ENCODE measurements around the gene EML2. TPM values are rescaled to one million over a fixed set of nuclear protein-coding genes. Genes with fewer than 3 reads are reported as not detected.
"Not testable (repeated sequence)": the region's sequence is repeated elsewhere in the genome, so short reads cannot be mapped to it uniquely, and the experiment has no call there.

Gene EML2, protein sequence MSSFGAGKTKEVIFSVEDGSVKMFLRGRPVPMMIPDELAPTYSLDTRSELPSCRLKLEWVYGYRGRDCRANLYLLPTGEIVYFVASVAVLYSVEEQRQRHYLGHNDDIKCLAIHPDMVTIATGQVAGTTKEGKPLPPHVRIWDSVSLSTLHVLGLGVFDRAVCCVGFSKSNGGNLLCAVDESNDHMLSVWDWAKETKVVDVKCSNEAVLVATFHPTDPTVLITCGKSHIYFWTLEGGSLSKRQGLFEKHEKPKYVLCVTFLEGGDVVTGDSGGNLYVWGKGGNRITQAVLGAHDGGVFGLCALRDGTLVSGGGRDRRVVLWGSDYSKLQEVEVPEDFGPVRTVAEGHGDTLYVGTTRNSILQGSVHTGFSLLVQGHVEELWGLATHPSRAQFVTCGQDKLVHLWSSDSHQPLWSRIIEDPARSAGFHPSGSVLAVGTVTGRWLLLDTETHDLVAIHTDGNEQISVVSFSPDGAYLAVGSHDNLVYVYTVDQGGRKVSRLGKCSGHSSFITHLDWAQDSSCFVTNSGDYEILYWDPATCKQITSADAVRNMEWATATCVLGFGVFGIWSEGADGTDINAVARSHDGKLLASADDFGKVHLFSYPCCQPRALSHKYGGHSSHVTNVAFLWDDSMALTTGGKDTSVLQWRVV
- total RNA-seq, result 100 to 1,000 TPM; 103 to 113 TPM

DNA sequence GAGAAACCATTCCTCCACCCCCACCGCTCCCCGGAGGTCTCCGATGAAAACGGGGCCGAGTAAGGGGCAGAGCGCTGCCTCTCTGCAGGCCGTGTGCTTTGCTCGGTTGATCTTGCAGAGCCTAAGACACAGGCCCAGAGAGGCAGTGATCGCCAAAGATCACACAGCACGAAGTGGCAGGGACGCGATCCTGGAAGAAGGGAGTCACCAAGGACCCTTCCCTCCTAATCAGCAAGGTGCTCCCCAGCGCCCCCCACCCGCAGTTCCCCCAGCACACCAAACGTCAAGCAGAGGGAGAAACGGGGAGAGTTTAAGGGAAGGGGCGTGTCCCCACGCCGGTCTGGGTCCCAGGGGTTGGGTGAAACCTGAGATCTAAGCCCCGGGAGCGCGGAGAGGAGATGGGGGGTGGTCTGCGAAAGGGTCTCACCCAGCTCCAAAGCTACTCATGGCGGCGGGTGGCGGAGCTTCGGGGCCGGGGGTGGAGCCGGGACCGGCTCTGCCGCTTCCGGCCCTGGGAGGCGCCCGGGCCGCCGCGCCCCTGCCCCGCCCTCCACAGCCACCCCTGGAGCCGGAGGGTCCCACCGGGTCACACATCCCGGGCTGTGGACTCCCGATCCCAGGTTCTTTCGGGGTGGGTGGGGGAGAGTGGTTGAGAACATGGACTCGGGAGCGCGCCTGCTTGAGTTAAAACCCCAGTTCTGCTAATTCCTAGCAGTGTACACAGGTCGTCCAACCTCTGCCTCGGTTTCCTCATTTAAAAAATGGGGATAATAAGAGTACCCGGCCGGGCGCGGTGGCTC lies at the start of gene EML2:
Gene EML2 (minus strand): TSS at position 468 of the 800 bp plus-strand sequence. CDS start 21 bp downstream, at position 447.
- ChIA-PET POLR2A (interaction anchor here (0.8 to 5.8 kb wide), 4 partner anchors 9 to 55 kb away, joined by 3 to 21 read pairs (median 6); partner anchors contain the start of gene OPA3), CTCF (interaction anchor here (0.7 to 4.7 kb wide), 5 partner anchors 8 to 200 kb away, joined by 3 to 19 read pairs (median 7); no protein-coding TSS in a partner anchor)
- H3K4me1 Mint-ChIP-seq (ENCODE audit: low read depth), result peaks cover 37% of the 10 kb centered on the region
- intact Hi-C loops (cut with micrococcal nuclease), result no loop called here
- TF ChIP-seq, protein P1, sequence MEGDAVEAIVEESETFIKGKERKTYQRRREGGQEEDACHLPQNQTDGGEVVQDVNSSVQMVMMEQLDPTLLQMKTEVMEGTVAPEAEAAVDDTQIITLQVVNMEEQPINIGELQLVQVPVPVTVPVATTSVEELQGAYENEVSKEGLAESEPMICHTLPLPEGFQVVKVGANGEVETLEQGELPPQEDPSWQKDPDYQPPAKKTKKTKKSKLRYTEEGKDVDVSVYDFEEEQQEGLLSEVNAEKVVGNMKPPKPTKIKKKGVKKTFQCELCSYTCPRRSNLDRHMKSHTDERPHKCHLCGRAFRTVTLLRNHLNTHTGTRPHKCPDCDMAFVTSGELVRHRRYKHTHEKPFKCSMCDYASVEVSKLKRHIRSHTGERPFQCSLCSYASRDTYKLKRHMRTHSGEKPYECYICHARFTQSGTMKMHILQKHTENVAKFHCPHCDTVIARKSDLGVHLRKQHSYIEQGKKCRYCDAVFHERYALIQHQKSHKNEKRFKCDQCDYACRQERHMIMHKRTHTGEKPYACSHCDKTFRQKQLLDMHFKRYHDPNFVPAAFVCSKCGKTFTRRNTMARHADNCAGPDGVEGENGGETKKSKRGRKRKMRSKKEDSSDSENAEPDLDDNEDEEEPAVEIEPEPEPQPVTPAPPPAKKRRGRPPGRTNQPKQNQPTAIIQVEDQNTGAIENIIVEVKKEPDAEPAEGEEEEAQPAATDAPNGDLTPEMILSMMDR (IDR thresholded peaks at IDR 0.05), result no peak
- H3K9me3 Mint-ChIP-seq, result peaks cover 2% of the 10 kb centered on the region
- DNase-seq, result peak; percentile 60
- peak within 1 kb of the TSS; percentile 96 for H3K4me3 Mint-ChIP-seq
- no peak for ATAC-seq
- peaks cover 32% of the 10 kb centered on the region for H3K36me3 Mint-ChIP-seq (ENCODE audit: low read depth)
- peak within 1 kb of the TSS; percentile 84 for H3K27ac Mint-ChIP-seq
- no peaks in the 10 kb centered on the region for H3K27me3 Mint-ChIP-seq

- H3K27ac Mint-ChIP-seq, result no peak overlapping the region
- no peaks in the 10 kb centered on the region for H3K27me3 Mint-ChIP-seq
- POLR2A ChIA-PET, result interaction anchor here (1.1 to 2.4 kb wide), 3 partner anchors 11 to 209 kb away, joined by 3 to 7 read pairs (median 6); no protein-coding TSS in a partner anchor
- peaks cover 45% of the 10 kb centered on the region for H3K36me3 Mint-ChIP-seq (ENCODE audit: low read depth)
- no peaks in the 10 kb centered on the region for H3K9me3 Mint-ChIP-seq
- DNase-seq (no peak), ATAC-seq (no peak)
- CTCF ChIA-PET, result interaction anchor here (7.7 kb wide), 1 partner anchor 7 kb away, joined by 101 read pairs; no protein-coding TSS in a partner anchor
- intact Hi-C loops (cut with micrococcal nuclease), result no loop called here
- no peak overlapping the region for H3K4me3 Mint-ChIP-seq
- TF ChIP-seq, protein P1 (IDR thresholded peaks at IDR 0.05), result no peak
- peaks cover 17% of the 10 kb centered on the region for H3K4me1 Mint-ChIP-seq (ENCODE audit: low read depth)
These were observed 48.4 kb upstream of the EML2 start for GRCh38 chr19:45687599-45687998.

DNA sequence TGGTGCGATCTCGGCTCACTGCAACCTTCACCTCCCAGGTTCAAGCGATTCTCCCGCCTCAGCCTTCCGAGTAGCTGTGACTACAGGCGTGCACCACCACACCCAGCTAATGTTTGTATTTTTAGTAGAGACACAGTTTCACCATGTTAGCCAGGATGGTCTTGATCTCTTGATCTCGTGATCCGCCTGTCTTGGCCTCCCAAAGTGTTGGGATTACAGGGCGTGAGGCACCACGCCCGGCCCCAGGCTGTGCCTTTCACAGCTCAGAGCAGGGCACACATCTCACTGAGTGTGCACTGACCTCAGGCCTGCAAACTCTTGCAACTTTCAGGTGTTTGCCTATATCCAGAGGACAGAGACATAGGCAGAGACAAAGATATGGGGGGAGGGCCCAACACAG lies 45.8 kb upstream of the EML2 start:
- ChIA-PET POLR2A (interaction anchor here (0.6 to 1.1 kb wide), 3 partner anchors 13 to 43 kb away, joined by 3 read pairs; no protein-coding TSS in a partner anchor), CTCF (interaction anchor here (0.8 to 1.3 kb wide), 3 partner anchors 17 to 205 kb away, joined by 3 to 4 read pairs (median 3); partner anchors contain the start of gene GIPR)
- peaks cover 39% of the 10 kb centered on the region for H3K36me3 Mint-ChIP-seq (ENCODE audit: low read depth)
- H3K4me3 Mint-ChIP-seq; DNase-seq; H3K27ac Mint-ChIP-seq; intact Hi-C loops (cut with micrococcal nuclease); ATAC-seq; H3K9me3 Mint-ChIP-seq; H3K27me3 Mint-ChIP-seq: not testable (repeated sequence)
- peaks cover 15% of the 10 kb centered on the region for H3K4me1 Mint-ChIP-seq (ENCODE audit: low read depth)

- CTCF ChIA-PET, result interaction anchor here (0.9 to 9.0 kb wide), 3 partner anchors 8 to 380 kb away, joined by 3 to 101 read pairs (median 3); partner anchors contain the start of genes QPCTL and SNRPD2
- TF ChIP-seq, protein P1 (IDR thresholded peaks at IDR 0.05), result no peak
- intact Hi-C loops (cut with micrococcal nuclease), result no loop called here
- Mint-ChIP-seq H3K36me3 (ENCODE audit: low read depth) (peaks cover 25% of the 10 kb centered on the region), H3K9me3 (no peaks in the 10 kb centered on the region), H3K4me1 (ENCODE audit: low read depth) (peaks cover 9% of the 10 kb centered on the region), H3K27ac (no peak overlapping the region), H3K27me3 (no peaks in the 10 kb centered on the region), H3K4me3 (no peak overlapping the region)
- no peak for DNase-seq
- POLR2A ChIA-PET, result interaction anchor here (1.2 to 4.5 kb wide), 2 partner anchors 8 to 12 kb away, joined by 4 to 34 read pairs; partner anchors contain the start of genes QPCTL and SNRPD2
- no peak for ATAC-seq
These were observed 43.7 kb upstream of the EML2 start for GRCh38 chr19:45682908-45683307.

Measured in activated CD8-positive, alpha-beta T cell treated with anti-CD3 and anti-CD28 coated beads for 36 hours (primary cell).